ENCODE results near the gene PWWP2A.
"Not testable (repeated sequence)": the region's sequence is repeated elsewhere in the genome, so short reads cannot be mapped to it uniquely, and the experiment has no call there.

PWWP2A gene, protein sequence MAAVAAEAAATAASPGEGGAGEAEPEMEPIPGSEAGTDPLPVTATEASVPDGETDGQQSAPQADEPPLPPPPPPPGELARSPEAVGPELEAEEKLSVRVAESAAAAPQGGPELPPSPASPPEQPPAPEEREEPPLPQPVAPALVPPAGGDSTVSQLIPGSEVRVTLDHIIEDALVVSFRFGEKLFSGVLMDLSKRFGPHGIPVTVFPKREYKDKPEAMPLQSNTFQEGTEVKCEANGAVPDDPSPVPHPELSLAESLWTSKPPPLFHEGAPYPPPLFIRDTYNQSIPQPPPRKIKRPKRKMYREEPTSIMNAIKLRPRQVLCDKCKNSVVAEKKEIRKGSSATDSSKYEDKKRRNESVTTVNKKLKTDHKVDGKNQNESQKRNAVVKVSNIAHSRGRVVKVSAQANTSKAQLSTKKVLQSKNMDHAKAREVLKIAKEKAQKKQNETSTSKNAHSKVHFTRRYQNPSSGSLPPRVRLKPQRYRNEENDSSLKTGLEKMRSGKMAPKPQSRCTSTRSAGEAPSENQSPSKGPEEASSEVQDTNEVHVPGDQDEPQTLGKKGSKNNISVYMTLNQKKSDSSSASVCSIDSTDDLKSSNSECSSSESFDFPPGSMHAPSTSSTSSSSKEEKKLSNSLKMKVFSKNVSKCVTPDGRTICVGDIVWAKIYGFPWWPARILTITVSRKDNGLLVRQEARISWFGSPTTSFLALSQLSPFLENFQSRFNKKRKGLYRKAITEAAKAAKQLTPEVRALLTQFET

DNA sequence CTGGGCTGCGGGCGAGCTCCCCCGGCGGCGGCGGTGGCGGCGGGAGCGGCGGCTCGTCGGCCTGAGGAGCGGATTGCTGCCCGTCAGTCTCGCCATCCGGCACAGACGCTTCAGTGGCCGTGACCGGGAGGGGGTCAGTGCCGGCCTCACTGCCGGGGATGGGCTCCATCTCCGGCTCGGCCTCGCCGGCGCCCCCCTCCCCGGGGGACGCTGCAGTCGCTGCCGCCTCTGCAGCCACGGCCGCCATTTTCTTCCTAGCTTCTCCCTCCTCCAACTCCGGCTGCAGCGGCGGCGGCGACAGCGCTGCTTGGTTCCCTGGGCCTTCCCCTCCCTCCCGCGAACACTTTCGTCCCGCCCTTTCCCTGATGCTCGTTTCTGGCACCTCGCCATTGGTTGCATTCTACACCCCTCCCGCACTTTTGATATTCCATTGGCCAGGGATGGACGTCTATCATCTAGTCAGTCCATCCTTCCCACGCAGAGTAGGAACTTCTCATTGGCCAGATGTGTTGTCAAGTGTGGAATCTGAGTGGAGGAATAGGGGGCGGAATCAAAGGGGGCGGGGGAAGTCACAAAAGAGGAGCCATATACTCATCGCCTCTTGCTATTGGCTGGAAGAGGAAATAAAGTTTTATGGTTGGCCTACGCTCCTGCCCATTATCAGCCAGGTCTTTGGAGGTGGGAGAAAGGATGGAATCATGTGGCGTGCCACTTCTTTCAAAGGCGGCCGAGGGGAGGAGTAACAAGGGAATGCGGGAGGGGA lies at the start of gene PWWP2A:
PWWP2A (minus strand) TSS at position 309 of the 763 bp plus-strand sequence; CDS start at position 247, 62 bp downstream.
- DNase-seq, result peak; percentile 100

GRCh38 chr5:160167624-160168165 lies 48.4 kb upstream of the PWWP2A start:
- DNase-seq, result no peak

GRCh38 chr5:160166973-160167623 lies 47.8 kb upstream of the PWWP2A start:
- no peak for DNase-seq

DNA sequence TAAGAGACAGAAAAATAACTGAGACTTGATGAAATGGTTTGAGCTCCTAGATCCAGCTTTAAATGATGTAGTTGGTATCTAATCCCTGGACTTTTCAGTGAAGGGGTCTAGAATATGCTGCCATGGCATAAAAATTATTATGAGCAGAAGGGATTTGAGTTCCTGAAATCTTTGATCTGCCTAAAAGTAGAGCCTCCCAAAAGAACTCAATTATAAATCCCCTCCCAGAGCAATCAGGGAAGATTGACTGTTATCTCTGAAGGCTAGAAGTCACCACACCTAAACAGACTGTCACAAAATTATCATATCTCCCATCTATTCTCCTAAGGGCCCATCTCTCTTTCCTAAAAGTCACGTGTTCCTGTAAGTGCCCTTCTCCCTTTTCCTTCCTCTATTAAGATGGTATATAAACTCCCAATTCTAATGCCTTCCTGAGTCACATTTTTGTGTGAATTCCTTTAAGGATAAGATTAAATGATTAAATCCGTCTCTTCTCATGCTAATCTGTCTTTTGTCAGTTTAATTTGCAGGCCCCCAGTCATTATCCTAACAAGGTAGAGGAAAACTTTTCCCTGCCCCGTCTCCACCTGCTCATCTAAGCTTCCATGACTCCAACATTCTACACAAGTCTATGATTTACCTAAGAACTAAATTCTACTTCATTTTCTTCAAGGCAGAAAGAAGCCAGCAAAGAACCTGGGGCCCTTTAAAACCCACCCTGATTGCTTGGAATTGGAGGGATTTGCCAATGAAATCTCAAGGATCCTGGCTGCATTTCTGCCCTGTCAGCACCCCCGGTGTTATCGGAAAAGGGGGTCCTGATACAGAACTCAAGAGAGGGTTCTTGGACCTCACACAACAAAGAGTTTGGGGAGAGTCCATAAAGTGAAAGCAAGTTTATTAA lies 47.1 kb upstream of the PWWP2A start:
- DNase-seq, result no peak

GRCh38 chr5:160165137-160166068 lies 46.2 kb upstream of the PWWP2A start:
- DNase-seq, result peak; percentile 92

GRCh38 chr5:160162910-160163309 lies 43.7 kb upstream of the PWWP2A start:
- DNase-seq, result no peak

- no peak for DNase-seq
Observed at GRCh38 chr5:160161626-160162025, 42.4 kb upstream of the PWWP2A start.

GRCh38 chr5:160160875-160161274 lies 41.6 kb upstream of the PWWP2A start:
- DNase-seq, result not testable (repeated sequence)

GRCh38 chr5:160159991-160160792 lies 40.9 kb upstream of the PWWP2A start:
- DNase-seq, result no peak

- DNase-seq, result no peak
Observed at GRCh38 chr5:160158087-160158486, 38.8 kb upstream of the PWWP2A start.

DNA sequence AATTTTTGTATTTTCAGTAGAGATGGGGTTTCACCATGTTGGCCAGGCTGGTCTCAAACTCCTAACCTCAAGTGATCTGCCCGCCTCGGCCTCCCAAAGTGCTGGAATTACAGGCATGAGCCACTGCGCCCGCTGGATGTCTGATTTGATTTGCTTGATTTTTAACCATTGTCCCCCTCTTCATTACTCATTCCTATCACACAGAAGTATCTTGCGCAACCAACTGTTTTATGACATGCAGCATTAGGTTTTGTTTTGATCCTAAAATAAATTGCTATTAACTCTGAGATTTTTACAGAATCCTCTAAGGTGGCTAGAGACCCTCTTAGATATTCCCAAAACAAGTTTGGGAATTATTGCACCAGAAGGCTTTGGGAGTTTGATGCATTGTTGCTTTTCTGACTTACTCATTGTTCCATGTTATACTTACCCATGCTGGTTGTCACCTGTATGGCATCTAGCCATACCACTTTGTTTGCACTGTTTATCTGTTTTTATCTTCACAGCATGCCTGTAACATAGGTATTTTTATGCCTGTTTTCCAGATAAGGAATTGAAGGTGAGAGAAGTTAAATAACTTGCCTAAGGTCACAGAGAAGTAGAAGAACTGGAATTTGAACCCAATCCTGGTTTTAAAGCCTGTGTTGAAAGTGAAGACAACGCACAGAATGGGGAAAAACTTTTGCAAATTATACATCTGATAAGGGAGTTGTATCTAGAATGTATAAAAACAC lies 35.9 kb upstream of the PWWP2A start:
- DNase-seq, result no peak

DNA sequence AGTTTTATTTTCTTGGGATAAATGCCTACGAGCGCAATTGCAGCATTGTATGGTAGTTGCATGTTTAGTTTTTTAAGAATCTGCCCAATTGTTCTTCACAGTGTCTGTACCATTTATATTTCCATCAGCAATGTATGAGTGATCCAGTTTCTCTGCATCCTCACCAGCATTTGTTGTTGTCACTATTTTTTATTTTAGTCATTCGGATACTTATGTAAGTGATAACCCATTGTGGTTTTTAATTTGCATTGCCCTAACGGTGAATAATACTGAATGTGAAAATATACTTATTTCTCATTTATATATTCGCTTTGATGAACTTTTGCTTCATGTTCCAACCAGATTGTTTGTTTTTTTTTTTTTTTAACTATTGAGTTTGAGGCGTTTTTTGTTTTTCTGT lies 33.7 kb upstream of the PWWP2A start:
- no peak for DNase-seq

GRCh38 chr5:160152287-160152686 lies 33.0 kb upstream of the PWWP2A start:
- no peak for DNase-seq

DNA sequence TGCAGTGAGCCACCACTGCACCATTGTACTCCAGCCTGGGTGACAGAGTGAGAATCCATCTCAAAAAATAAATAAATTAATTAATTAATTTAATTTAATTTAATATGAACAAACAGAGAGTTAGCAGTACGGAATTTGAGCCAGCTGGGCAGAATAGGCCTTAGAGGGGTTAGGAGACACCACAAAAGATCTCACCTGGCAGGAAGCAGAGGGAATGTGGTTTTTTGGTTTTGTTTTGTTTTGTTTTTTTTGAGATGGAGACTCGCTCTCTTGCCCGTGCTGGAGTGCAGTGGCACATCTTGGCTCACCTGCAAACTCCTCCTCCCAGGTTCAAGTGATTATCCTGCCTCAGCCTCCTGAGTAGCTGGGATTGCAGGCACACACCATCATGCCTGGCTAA lies 31.8 kb upstream of the PWWP2A start:
- DNase-seq, result no peak

GRCh38 chr5:160150381-160150780 lies 31.1 kb upstream of the PWWP2A start:
- no peak for DNase-seq

- DNase-seq, result not testable (repeated sequence)
Observed at GRCh38 chr5:160144436-160144835, 25.2 kb upstream of the PWWP2A start.

- no peak for DNase-seq
Observed at GRCh38 chr5:160134332-160134731, 15.1 kb upstream of the PWWP2A start.

DNA sequence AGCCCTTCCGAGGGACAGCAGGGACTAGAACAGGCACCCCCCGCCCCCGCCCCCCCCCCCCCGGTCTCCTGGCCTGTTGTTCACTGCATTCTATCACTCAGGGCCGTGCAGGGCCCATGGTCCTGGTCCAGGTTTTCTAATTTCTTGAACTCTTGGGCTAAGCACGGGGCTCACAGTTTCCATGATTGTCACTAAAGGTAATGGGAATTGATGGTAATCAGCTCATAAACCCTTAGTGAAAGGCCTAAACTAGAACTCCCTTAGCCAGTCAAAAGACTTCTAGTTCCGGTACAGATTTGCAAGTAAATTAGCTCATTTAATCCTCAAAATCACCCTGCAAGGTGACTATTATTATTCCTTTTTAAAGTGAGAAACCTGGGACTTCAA lies 14.7 kb upstream of the PWWP2A start:
- no peak for DNase-seq
